GM18858 (cell line): Measurements from ENCODE around the gene PIK3R2.
"Not testable (repeated sequence)": the region's sequence is repeated elsewhere in the genome, so short reads cannot be mapped to it uniquely, and the experiment has no call there.

Experiments used
- ATAC-seq: cut with Tn5 transposase; IDR thresholded peaks from one replicate; pipeline ENCODE4 v1.9.1; 2021; ENCODE audit not compliant: unreplicated experiment

PIK3R2 gene

DNA sequence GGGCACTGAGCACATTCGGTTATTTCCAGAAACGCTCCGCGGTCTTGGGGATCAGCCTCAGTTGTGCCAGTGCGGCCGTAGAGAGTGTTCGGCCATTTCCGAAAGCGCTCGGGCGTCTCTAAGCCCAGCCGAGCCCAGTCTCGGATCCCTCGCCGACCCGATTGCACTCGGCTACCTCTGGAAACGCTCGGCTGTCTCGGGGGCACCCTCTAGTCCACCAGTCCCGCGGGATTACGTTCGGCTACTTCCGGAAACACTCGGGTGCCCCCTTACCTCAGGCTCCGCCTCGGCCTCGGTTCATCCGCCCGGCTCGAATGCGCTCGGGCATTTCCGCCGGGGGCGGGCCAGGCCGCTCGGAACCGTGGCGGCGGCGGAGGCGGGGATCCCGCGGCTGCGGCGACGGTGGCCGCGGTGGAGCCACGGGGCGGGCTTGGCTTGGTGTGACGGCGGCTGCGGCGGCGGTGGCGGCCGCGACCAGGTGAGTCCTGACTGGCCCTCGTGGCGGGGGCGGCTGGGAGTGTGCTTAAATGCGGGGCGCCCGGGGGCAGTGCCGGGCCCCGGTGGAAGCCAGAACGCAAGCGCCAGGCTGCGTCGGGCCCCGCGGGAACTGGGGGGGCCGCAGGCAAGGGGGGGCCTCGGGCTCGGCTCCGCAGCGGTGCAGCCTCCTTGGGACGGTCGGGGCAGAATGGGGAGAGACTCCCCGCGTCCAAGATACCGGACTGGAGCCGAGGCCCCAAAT is at the start of gene PIK3R2:
Gene PIK3R2 (plus strand): TSS at position 347 of the 739 bp plus-strand sequence. CDS start 2,717 bp downstream, outside the sequence.
- peak; percentile 76 for ATAC-seq

DNA sequence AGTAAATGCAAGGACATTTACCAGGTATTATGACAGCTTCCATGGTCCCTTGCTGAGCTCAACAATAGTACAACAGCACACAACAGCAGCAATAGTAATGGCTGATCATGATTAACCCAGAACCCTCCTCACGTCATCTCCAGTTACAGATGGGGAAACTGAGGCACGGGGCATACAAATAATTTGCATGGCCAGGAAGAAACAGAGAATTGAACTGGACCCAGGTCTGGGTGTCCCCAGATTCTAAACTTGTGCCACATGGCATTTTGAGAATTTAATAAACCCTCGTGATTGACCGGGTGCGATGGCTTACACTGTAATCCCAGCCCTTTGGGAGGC is 48.2 kb upstream of the PIK3R2 start:
- ATAC-seq = no peak

DNA sequence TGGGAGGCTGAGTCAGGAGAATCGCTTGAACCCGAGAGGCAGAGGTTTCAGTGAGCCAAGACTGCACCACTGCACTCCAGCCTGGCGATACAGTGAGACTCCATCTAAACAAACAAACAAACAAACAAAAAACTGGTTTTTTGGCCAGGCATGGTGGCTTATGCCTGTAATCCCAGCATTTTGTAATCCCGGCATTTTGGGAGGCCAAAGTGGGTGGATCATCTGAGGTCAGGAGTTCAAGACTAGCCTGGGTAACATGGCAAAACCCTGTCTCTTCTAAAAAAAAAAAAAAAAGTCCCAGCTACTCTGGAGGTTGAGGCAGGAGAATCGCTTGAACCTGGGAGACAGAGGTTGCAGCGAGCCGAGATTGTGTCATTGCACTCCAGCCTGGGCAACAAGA is 47.7 kb upstream of the PIK3R2 start:
- ATAC-seq = not testable (repeated sequence)

DNA sequence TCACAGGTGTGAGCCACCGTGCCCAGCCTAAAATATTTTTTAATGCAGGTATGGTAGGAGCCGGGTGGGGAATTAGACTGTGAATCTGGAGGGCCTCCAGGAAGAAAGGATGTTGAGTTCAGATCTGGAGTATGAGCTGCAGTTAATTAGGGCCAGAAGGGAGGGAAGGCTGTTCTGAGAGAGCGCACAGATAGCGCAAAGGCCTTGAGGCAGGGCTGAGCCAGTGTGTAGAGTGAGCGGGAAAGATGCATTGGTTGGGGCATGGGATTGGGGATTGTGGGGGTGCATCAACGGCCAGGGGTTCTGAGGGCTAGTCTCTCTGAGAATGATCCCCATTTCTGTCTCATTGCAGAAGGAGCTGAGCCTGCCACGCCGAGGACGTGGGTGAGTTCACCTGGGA is 45.7 kb upstream of the PIK3R2 start:
- ATAC-seq = no peak

DNA sequence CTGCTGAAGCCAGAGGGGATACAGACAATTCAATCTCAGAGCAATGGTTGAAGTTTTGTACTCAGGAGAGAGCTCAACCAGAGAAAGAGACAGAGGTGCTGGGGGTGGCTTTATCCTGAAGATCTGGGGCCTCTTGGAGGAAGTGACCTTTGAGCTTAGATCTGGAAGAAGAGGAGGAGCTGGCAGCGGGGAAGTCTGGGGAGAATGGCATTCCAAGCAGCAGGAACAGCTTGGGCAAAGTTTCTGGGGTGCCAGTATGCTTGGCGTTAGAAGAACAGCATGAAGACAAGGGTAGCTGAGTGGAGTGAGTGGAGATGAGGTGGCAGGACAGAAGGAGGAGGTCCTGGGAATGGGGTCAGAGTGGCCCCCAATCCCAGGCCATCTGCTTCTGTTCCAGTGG is 44.1 kb upstream of the PIK3R2 start:
- ATAC-seq = no peak

DNA sequence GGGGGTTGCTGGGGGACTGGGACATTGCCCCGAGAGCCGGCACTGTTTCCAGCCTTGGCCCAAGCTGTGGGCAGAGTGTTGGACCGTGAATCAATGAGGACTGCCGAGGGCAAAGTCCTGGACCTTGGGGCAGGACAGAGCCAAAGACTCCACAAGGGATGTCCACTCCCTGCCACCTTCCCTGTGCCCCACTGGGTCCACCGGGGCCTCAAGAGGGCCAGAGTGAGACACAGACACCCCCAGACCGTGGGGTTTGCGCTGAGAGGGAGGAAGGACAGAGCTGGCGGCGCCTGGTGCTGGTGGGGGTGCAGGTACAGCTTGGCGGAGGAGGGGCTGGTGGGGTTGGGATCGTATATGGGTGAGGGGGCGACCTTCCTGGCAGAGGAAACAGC is 43.6 kb upstream of the PIK3R2 start:
- ATAC-seq = no peak

DNA sequence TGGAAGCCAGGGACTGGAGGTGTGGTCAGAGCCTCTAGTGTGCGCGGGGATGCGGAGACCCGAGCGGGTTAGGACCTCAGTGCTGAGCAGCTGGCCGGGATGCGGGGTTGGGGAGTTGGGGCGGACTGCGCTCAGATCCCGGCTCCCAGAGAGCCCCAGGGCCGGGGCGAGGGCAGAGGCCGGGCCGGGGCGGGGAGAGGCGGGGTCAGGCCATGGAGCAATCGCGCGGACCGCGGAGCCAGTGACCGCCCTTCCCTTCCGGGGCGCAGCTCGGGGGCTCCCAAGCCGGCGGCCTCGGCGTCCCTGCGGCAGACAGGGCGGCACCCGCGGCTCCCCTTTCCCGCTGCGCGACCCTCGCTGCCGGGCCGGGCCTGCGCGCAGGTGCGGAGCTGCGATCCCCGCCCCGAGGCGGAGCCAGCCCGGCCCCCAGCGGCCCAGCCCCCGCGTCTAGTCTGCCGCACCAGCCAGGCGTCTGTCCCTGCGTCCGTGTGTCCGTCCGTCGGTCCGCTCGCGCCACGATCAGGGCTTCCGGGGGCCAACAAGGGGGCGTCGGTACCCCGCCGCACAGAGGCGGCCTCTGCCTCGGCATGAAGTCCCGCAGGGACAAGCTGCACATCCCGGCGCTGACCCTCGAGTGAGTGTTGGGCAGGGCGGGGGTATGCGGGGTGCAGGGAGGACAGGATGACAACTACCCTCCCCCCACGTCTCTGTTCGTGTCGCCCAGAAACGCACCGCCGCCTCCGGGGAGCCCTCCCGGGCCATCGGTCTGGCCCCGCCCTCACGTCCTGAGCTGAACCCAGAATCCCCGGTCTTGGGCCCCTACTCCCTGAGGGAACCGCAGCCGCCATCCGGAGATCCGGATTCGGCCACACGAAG is 43.0 kb upstream of the PIK3R2 start:
- no peak for ATAC-seq

DNA sequence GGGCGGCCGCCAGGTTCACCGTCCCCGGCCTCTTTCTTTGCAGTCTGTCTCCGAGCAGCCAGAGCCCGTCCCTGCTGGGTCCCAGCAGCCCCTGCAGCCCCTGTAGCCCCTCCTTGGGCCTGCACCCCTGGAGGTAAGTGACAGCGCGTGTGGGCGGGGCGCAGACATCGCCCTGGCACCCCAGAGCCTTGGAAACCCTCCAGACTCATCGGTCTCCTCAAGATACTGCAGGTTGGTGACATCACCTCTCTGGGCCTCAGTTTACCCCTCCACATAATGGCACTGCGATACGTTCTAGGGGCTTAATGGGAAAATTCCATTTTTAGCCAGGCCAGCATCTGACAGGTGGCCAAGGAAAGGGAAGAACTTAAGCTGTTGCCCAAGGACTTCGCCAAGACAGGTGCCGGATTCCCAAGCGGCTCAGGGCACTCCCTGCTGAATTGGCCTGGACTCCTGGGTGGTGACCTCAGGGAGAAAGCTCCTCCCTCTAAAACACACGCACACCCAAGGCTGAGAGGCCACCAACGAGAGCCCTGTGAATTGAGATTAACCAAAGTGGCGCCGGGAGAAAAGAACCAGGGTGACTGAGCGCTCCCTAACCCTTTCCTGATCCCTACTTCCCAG is 42.2 kb upstream of the PIK3R2 start:
- no peak for ATAC-seq

DNA sequence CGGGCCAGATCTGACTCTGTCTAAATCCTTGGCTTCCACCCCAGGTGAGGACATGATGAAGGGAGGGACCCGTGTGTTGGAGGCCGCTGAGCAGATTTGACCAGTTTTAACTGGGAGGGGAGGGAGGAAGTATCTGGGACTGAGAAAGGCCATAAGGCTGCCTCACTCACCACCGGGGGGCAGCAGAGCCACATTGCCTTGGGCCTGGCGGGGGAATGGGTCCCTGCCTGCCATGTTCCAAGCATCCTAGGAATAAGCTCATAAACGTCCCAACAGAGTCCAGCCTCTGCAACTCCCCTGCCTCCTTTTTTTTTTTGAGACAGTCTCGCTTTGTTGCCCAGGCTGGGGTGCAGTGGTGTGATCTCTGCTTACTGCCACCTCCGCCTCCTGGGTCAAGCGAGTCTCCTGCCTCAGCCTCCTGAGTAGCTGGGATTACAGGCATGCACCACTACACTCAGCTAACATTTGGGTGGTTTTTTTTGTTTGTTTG is 39.9 kb upstream of the PIK3R2 start:
- ATAC-seq = no peak

DNA sequence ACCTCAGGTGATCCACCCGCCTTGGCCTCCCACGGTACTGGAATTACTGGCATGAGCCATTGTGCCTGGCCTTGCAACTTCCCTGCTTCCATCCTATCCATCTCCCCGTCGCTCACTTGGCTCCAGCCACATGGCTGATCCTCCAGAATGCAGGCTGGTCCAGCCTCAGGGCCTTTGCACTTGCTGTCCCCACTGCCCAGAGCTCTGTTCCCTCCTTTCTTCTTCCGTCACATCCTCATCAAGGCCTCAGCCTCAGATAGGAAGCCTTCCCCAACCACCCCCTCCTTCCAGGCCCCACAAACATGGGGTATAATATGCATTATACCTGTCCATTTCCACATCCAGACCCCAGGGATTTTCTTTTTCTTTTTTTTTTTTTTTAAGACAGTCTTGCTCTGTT is 39.1 kb upstream of the PIK3R2 start:
- no peak for ATAC-seq

DNA sequence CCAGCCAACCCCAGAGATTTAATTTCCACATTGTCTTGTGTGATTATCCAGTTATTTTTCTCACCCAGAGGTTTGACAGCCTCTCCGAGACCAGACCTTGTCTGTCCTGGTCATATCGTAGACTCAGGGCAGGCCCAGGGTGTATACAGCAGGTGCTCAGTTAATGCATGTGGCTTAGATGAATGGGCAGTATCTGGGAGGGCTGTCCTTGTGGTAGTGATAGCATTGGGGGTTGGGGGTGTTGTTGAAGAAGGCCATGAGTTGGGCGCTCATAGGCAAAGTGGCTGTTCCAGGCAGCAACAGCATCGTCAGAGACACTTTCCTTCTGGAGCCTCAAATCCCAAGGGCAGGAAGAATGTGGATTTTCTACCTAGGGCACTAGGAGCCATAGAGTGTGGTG is 38.5 kb upstream of the PIK3R2 start:
- no peak for ATAC-seq

DNA sequence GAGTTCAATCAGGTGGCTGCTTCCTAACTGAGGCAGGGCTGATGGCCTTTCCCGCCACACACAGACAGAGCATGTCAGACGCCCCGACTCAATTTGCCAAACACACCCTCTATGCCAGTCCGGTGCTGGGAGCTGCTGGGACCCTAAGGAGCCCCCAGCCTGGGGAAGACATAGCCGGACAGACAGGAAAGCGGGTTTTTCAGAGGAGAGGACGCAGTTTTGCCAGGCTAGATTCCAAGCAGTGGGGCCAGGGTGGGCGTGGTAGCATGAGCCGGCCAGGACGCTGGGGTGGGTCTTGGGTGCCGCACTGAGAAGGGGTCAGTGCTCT is 35.6 kb upstream of the PIK3R2 start:
- no peak for ATAC-seq

DNA sequence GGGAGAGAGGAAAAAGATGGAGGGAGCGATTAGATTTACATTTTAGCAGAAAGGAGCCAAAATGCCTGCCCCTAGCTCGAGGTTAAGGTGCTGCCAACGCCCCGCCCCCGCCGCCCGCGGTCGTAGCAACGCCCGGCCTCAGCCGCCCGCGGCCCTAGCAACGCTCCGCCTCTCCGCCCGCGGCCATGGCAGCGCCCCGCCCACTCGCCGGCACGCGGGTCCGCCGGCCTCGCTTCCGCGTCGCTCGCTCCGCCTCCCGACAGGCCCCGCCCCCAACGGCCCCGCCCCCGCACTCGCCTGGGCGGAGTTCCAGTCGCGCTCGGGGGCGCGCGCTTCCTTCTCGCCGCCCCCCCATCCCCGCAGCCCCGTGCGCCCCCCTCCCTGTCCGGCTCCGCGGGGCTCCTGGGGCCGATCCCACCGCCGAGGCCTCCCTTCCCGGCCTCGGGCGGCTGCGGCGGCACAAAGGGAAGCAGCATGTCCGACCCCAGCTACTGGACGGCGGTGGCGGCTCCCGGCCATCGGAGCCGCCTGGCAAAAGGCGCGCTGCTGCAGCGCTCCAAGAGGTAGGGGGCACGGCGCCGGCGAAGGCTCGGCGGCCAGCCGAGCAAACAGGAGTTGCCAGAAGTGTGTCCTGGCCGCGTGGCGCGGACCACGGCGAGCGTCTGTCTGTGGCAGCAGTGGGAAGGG is 35.1 kb upstream of the PIK3R2 start:
- no peak for ATAC-seq

DNA sequence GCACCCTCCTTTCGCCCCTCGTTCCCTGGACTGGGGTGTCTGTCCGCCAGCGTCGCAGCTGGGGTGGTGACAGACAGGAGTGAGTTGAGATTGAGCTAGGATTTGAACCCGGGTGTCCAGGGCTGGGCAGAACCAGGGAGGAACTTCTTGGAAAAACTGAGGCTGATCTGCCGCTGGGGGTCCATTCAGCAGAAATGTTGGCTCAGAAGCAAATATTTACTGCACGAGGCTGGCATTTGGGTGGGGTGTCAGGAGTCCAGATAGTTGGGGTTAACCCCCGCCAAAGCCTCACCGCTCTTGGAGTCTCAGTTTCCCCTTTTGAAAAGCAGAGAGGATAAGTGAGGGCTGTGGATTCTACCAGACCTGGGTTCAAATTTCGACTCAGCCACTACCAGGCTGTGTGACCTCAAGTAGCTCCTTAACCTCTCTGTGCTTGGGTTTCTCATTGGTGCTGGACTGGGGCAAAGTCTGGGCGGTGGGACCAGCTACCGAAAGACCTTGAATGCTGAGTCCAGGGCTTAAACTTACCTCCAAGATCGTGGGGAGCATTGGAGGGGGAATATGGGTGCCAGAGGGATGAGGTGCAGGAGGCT is 34.4 kb upstream of the PIK3R2 start:
- ATAC-seq = no peak

DNA sequence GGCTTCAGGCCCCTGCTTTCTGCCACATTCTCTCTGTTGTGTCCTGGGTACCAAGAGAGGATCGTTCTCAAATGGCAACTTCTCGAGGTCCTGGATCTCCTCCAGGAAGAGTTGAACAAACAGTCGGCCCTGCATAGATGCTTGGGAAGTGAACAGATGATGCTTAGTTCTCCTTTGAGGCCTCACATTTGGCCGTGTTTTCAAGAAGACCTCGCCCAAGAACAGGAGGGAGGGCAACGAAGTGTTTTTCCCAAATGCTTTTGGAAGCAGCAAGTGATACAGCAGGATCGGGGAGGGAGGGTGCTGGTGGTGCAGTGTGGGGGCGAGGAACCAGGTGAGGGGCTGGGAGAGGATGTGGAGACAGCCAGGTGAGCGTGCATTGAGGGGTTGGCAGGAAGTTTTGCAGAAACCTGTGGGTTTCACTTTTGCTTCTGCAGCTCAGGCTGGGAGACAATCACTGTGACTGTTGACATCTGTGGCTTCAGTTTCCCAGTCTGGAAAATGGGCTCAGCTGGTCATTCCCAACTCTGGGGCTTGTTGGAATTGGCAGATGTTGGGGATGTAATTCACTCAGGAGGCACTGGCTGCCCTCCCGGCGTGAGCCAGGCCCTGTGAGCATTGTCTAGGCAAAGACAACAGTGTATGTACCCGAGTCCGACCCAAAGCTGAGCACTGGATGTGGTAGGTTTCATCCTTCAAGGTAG is 33.8 kb upstream of the PIK3R2 start:
- ATAC-seq = no peak

DNA sequence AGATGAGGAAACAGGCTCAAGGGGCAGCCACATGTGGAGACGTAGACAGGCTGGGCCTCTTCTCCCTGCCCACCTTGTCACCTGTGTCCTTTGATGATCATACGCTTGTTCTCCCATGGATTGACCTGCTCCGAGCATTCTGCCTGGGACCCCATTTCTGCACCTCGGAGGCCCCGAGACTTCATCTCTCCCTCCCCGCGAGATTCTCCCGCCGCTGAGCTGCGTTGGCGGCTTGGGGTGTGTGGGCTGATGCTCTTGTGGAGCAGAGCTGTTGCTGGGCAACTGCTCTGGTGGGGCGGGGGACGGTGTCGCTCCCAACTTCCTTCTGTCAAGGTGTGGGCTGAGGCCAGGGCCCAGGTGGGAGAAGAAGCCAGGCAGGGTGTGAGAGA is 33.3 kb upstream of the PIK3R2 start:
- ATAC-seq = no peak

DNA sequence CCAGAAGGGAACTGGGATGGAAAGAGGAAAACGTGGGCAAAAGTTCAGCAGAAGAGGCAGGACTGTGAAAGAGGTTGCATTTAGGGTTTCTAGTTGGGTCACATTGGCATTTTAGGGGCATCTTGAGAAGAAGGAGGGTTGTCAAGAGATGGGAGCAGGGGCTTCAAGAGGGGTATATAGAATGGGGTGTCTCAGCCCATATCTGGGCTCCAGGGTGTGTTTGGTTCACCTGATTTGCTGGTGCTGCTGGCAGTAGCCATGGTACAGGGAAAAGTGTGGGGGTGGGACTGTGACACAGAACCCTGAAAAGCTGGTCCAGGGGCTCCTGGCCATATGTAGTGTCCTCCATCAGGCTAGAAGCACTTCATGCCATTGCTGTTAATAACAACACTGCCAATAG is 32.8 kb upstream of the PIK3R2 start:
- no peak for ATAC-seq

DNA sequence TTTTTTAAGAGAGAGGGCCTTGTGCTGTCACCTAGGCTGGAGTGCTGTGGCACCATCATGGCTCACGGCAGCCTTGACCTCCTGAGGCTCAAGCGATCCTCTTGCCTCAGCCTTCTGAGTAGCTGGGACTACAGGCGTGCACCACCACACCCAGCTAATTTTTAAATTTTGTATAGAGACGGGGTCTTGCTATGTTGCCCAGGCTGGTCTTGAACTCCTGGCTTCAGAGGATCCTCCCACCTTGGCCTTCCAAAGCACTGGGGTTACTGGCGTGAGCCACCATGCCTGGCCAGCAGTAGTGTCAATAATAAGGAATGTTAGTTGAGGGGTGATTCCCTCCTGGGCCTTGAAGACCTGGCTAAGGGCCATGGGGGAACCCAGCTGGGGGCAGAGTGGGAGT is 31.8 kb upstream of the PIK3R2 start:
- no peak for ATAC-seq

DNA sequence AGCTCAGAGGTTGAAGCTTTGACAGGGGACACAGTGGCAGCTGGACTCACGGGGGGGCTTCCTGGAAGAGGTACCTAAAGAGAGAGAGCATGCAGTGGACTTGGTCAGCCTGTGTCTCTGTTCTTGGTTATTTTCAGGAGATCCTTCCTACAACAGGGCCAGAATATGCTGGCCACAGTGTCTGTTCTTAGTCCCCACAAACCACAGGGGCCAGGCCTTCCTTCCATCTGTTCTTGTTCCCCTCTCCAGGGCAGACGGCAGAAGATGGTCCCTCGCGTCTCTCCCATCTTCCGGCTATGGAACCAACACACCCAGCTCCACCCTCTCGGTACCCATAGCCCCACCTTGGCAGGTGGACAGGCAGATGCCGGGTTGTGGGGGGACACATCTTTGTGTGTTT is 30.5 kb upstream of the PIK3R2 start:
- no peak for ATAC-seq
